ENCODE data around the gene NCOA5.
"Not testable (repeated sequence)": the region's sequence is repeated elsewhere in the genome, so short reads cannot be mapped to it uniquely, and the experiment has no call there.

The NCOA5 gene

GRCh38 chr20:46091622-46092535 lies 2.1 kb upstream of the NCOA5 start:
- not testable (repeated sequence) for DNase-seq (ENCODE audit: low read depth)

- DNase-seq (ENCODE audit: low read depth), result no peak
Observed at GRCh38 chr20:46089167-46089416, 670 bp downstream of the NCOA5 start.

GRCh38 chr20:46088409-46089166 lies 1.2 kb downstream of the NCOA5 start:
- DNase-seq (ENCODE audit: low read depth), result no peak

GRCh38 chr20:46087161-46087560 lies 2.6 kb downstream of the NCOA5 start:
- DNase-seq (ENCODE audit: low read depth), result no peak

- no peak for DNase-seq (ENCODE audit: low read depth)
Observed at GRCh38 chr20:46085179-46085851, 4.4 kb downstream of the NCOA5 start.

GRCh38 chr20:46084805-46085178 lies 5.0 kb downstream of the NCOA5 start:
- DNase-seq (ENCODE audit: low read depth), result no peak

- DNase-seq (ENCODE audit: low read depth), result no peak
Observed at GRCh38 chr20:46083531-46084061, 6.2 kb downstream of the NCOA5 start.

- no peak for DNase-seq (ENCODE audit: low read depth)
Observed at GRCh38 chr20:46083101-46083500, 6.7 kb downstream of the NCOA5 start.

- DNase-seq (ENCODE audit: low read depth), result no peak
Observed at GRCh38 chr20:46081074-46081473, 8.7 kb downstream of the NCOA5 start.

- DNase-seq (ENCODE audit: low read depth), result no peak
Observed at GRCh38 chr20:46078954-46079353, 10.8 kb downstream of the NCOA5 start.

- DNase-seq (ENCODE audit: low read depth), result no peak
Observed at GRCh38 chr20:46077642-46078305, 12.0 kb downstream of the NCOA5 start.

GRCh38 chr20:46076806-46077205 lies 13.0 kb downstream of the NCOA5 start:
- DNase-seq (ENCODE audit: low read depth), result no peak

- DNase-seq (ENCODE audit: low read depth), result no peak
Observed at GRCh38 chr20:46074006-46074405, 15.8 kb downstream of the NCOA5 start.

GRCh38 chr20:46073443-46073842 lies 16.3 kb downstream of the NCOA5 start:
- no peak for DNase-seq (ENCODE audit: low read depth)

GRCh38 chr20:46073024-46073423 lies 16.7 kb downstream of the NCOA5 start:
- no peak for DNase-seq (ENCODE audit: low read depth)

GRCh38 chr20:46071573-46071972 lies 18.2 kb downstream of the NCOA5 start:
- no peak for DNase-seq (ENCODE audit: low read depth)

GRCh38 chr20:46070215-46070900 lies 19.4 kb downstream of the NCOA5 start:
- DNase-seq (ENCODE audit: low read depth), result no peak

GRCh38 chr20:46065691-46066090 lies 24.1 kb downstream of the NCOA5 start:
- DNase-seq (ENCODE audit: low read depth), result no peak

GRCh38 chr20:46065006-46065405 lies 24.8 kb downstream of the NCOA5 start:
- DNase-seq (ENCODE audit: low read depth), result no peak

- no peak for DNase-seq (ENCODE audit: low read depth)
Observed at GRCh38 chr20:46063652-46064054, 26.1 kb downstream of the NCOA5 start.

- no peak for DNase-seq (ENCODE audit: low read depth)
Observed at GRCh38 chr20:46063151-46063550, 26.6 kb downstream of the NCOA5 start.

- no peak for DNase-seq (ENCODE audit: low read depth)
Observed at GRCh38 chr20:46062621-46063020, 27.1 kb downstream of the NCOA5 start.
